H1 (cell line): ENCODE data around the gene LUC7L3. TPM values are rescaled to one million over a fixed set of nuclear protein-coding genes. Genes with fewer than 3 reads are reported as not detected.

ENCODE experiments used
- EGR1 ChIP-seq: IDR thresholded peaks from 2 replicates; pipeline ENCODE4 v1.6.1; 2011; ENCODE audit warnings: low read depth, low read length, borderline replicate concordance
- HDAC6 ChIP-seq: IDR thresholded peaks from one replicate; pipeline ENCODE4 v1.7.1; 2012; ENCODE audit warnings: low read depth, mild to moderate bottlenecking, inconsistent platforms, low read length, moderate library complexity
- SUZ12 ChIP-seq: fragments of 200-600 bp; sonication (generic); IDR thresholded peaks from 2 replicates; pipeline ENCODE4 v1.6.1; 2012; ENCODE audit warnings: mild to moderate bottlenecking, inconsistent platforms, low read length, moderate library complexity, mixed read lengths
- polyA plus RNA-seq, 7 experiments: library from polyadenylated mRNA; depleted of rRNA in 3 of 7; stranded (reverse) in 5 of 7; unstranded in 2 of 7; fragments of >200 nt in 5 of 7; fragments of 200-250 nt in 2 of 7; gene quantifications; 1 replicate in 5 of 7; 2 replicates in 1 of 7; 4 replicates in 1 of 7; pipeline versions ENCODE4 v1.2.1 to v1.2.3, GENCODE V29; 2011 to 2013; ENCODE audit warnings: missing spikeins in 2 of 7, mixed read lengths in 2 of 7
- total RNA-seq: library from RNA; stranded (reverse); fragmentation: NEBNext Ultra II Directional; extraction: Animal tissue kit (Norgen Biotek cat#: 25700); gene quantifications from 2 replicates; pipeline ENCODE4 v1.2.1, GENCODE V29; 2021

LUC7L3 gene
- total and polyA plus RNA-seq, 2 of the 8 experiments (the other 6 are each of a cell fraction or from before 2014, with no cell fraction given): 102 to 126 TPM

DNA sequence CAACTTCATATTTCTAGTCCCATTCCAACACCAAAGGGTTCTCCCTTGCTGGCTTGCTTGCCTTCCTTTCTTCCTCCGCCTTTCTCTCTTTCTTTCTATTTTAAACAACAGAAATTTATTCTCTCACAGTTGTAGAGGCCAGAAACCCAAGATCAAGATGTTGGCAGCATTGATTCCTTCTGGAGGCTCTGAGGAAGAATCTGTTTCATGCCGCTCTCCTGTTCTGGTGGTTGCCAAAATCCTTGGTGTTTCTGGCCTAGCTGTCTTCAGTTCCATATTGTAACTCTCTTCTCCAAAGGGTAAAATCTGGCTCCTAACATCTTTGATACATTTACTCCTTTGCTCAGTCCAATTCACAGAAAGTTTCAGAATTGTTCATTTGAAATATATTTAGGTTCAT lies 50.9 kb downstream of the LUC7L3 start (continued):
- TF ChIP-seq SUZ12 (no peak), HDAC6 (no peak), EGR1 (no peak)
